ENCODE measurements around the gene ETFB.

ETFB gene

DNA sequence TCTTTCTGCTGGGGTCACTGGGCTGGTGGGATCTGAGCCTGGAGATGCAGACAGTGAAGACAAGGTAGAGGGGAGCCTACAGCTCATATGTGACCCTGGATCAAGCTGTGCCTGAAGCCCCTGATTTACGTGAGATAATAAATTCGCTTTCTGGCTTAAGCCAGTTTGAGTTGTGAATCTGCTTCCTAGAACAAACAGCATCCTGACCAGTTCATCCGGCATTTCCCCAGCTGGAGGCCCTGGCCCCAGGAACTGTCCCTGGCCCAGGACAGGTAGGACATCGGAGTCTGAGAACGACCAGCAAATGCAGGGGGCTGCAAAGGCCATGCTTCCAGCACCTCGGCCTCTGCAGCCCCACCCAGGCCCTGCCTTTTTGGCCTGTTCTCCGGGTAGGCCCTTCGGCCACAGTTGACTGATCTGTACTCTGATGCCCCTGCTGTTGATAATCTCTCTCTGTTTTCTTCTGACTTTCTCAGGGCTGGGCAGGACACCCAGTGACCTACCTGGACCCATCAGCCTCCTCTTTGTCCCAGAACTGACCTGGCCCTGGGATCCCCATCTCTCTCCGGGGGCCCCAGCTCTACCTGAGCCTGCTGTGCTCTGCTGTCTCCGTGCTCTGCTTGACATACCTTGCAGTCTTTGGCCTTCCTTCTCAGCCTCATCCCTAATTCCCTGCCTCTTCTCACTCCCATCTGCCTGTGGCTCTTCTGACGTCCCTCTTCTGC lies 14.8 kb downstream of the ETFB start:
- no peak for DNase-seq (ENCODE audit: low read depth)

DNA sequence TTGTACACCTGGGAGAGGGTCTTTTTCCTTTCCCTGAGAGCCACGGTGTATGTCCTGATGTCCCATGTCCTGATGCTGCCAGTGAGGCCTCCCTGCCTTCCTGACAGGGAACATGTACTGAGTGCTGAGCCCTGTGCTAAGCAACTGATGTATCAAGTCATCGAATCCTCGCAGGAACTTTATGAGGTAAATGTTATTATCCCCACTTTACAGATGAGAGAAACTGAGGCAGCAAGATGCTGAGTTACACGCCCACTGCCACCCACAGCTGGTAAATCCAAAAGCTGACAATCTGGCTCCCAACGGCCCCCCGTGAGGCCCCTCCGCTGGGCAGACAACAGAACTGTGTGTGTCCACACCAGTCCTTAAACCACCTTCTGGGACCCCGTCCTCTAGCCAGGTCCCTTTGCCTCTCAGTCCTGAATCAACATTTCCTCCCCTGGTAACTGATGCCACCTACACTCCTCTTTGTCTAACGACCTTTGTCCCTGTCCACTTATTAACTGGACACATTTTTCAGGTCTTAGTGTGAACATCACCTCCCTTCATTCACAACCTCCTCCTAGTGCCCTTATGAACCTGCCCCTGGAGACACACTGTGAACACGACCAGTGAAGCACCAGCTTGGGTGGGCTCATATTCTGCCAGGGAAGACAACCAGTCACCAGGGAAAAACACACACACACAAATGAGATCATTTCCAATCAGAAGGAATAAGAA lies 18.8 kb downstream of the ETFB start:
- DNase-seq (ENCODE audit: low read depth) = no peak

- DNase-seq (ENCODE audit: low read depth) = no peak
Measured at GRCh38 chr19:51346742-51347141, 19.4 kb downstream of the ETFB start.

DNA sequence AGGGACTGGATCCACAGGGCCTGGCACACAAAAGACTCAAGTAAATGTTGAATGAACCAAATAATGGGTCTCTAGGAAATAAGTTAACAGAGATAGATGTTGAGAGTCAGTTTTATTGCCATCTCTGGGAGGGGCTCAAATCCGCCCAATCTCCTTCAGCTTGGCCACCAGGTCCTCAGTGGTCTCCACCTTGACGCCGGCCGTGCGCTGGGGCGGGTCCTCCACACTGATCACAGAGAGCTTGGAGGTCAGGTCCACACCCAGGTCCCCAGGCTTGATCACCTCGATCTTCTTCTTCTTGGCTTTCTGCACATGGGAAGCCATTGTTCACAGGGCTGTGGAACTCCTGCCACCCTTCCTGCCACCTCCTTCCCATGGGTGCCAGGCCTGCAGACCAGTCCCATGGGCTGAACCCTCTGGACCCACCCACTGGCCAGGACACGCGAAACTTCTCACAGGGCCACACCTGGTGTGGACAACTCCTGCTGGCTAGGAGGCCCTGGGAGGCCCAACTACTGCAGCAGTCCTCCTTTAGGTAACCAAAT lies 21.0 kb downstream of the ETFB start:
- no peak for DNase-seq (ENCODE audit: low read depth)

DNA sequence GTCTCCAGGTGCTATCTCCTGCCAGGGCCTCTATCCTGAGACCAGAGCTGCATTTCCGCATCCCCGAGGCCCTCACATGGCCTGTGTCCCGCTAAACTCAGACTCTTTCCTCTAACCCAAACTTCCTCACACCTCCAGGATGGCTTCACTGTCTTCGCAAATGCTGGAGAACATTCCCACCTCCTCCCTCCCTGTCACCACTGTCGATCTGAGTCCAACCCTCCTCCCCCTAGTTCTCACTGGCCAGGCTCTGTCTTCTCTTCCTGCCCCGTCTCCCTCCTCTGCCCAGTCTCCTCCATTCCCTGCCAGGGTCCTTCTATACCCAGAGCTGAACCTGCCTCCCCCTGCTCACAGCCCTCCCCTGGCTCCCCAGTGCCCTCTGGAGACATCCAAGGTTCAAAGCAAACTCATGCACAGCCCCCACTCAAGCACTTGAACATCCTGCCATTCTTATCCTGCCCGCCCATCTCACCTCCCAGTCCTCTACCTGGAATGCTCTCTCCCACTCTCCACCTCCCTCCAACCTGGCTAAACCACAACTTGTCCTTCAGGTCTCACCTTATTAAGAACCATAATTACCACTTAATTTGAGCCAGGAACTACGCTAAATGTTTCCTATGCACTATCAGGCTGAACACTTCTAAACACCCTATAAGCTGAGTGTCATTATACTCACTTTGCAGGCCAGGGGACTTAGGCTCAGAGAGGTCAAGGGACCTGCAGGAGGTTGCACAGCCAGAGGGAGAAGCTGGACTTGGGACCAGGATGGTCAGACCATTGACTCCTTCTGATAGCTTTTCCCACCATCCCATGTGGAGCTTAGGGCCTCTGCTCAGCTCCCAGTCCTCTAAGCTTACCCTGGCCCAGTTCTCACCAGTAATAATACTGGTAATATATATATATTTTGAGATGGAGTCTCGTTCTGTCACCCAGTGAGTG lies 23.3 kb downstream of the ETFB start:
- DNase-seq (ENCODE audit: low read depth) = no peak

DNA sequence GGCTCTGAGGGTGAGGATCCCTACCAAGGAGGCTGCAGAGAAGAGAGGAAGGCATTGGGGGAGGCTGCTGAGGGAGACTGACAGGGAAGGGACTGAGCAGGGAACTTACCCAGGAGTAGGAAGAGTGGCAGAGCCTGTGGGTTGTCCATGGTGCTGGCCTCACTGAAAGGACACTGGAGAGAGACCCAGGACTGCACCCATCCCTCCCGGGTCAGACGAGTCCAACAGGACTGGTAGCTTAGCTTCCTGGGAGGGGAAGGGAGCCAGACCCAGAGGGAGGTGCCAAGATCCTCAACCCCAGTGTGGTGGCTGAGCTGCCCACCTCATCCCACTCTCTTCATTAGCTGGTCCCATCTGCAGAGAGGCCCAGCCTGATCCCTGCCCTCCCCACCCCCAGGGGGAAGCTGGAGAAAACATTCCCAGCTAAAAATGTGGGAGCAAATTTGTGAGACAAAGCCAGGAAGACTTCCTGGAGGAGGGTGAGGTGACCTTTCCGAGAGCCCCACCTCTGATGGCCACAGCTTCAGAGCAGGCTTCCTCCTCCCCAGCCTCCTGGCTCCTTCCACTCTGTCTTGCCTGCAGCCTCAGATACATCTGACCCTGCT lies 24.1 kb downstream of the ETFB start, which contains the start of gene VSIG10L:
VSIG10L (minus strand) TSS at position 164 of the 605 bp plus-strand sequence; CDS start at position 149, 15 bp downstream.
- no peak for DNase-seq (ENCODE audit: low read depth)

GRCh38 chr19:51341066-51341465 lies 25.1 kb downstream of the ETFB start:
- DNase-seq (ENCODE audit: low read depth) = no peak

GRCh38 chr19:51339687-51340656 lies 26.2 kb downstream of the ETFB start:
- DNase-seq (ENCODE audit: low read depth) = peak; percentile 82

- no peak for DNase-seq (ENCODE audit: low read depth)
Measured at GRCh38 chr19:51339313-51339686, 26.9 kb downstream of the ETFB start.

DNA sequence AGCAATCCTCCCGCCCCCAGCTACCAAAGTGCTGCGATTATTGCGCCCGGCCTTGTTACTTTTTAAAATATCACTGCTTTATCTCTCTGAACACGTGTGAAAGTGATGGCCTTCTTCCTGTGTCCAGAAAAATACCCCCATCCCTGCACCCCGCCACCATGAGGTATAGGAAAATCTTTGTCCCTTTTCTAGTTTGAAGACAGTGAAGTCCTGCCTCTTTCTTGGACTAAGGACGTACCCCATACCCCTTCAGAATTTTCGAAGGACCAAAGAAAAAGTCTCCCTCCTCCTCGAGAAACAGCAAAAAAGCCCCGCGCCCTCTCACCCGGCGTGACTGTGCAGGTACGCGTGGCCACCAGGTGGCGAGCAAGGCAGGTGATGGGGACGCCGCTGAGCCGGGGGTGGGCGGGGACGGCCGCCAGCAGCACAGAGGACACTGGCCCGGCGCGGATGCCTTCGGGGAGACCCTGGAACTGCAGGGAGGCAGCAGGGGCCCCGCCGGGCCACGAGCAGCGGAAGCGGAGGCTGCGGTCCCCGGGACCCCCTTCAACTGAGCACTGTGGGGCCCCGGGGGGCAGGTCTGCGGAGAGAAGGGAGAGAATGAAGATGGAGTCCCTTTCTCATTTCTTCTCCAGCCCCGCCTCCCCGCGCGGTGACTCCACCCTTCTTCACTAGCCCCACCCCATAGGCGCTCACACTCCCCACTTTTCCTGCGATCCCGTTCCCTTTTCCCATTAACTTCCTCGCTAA lies 27.4 kb downstream of the ETFB start:
- peak; percentile 79 for DNase-seq (ENCODE audit: low read depth)

DNA sequence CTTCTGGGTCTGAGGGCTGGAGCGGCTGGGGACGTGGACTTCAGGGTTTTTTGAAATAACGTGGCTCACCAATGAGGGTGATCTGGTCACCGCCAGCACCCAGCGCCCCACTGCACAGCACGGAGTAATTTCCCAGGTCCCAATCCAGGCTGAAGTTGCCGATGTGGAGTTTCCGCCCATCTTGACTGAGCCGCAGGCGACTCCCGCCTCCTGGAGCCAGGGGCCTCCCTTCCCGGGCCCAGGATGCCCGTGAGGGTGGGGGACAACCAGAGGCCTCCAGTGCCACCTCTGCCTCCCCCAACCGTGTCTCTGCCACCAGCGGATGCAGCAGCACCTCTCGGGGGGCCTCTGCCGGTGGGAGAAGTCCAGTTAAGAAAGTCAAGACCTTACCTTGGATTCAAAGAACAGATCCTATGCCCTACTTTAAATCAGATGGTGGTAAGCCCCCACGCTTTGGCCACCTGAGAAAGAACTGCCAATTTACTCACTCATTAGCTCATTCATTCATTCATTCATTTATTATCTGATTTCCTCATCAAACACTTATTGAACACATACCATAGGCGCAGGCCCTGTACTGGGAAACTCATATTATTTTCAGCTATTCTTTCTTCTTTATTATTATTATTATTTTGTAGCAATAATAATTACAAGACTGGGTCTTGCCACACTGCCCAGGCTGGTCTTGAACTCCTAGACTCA lies 28.2 kb downstream of the ETFB start:
- DNase-seq (ENCODE audit: low read depth) = no peak

GRCh38 chr19:51337141-51337860 lies 28.9 kb downstream of the ETFB start:
- no peak for DNase-seq (ENCODE audit: low read depth)

DNA sequence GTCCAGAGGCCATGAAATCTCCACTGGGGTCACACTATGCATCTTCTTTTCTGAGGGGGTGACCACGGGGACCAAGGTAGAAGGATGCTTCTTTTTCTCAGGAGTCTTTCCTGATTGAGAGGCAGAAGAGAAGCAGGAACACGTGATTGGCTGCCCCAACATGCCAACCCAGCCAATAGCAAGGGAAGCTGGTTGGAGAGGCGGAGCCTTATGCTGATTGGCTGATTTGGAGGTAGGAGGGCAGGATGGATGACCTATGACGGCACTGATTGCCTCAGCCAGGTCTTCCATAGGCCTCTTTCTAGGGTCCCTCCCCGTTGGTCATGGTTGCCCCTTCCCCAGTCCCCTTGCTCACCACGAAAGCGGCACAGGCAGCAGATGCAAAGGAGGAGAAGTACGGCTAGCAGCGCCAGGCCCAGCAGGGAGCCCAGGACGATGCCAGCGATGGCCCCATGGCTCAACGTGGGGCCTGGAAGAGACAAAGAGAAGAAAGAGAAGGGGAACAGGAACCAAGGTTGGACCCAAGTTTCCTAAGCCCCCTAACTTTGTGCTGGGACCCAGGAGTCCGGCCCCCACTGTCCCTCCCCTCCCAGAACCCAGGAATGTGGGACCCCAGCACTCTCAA lies 32.2 kb downstream of the ETFB start:
- DNase-seq (ENCODE audit: low read depth) = no peak

DNA sequence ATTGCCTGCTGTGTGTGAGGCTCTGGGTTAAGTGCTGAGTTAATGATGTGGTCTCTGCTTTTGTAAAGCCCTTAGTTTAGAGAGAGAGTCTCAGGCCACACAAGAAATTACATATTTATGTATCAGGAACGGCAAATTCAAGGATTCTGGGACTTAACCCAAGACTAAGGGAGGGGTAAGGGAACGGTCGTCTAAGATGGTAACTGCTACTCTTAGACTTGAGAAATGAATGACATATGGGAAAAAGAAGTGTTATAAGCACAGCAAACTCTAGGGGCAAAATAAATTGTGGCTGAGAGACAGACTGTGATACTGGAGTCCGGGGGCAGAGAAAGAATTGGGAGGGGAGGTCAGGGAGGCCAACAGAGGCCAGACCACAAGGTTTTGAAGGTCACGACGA lies 34.5 kb downstream of the ETFB start:
- no peak for DNase-seq (ENCODE audit: low read depth)

GRCh38 chr19:51331193-51331592 lies 35.0 kb downstream of the ETFB start:
- DNase-seq (ENCODE audit: low read depth) = no peak

- DNase-seq (ENCODE audit: low read depth) = no peak
Measured at GRCh38 chr19:51330366-51330765, 35.8 kb downstream of the ETFB start.

DNA sequence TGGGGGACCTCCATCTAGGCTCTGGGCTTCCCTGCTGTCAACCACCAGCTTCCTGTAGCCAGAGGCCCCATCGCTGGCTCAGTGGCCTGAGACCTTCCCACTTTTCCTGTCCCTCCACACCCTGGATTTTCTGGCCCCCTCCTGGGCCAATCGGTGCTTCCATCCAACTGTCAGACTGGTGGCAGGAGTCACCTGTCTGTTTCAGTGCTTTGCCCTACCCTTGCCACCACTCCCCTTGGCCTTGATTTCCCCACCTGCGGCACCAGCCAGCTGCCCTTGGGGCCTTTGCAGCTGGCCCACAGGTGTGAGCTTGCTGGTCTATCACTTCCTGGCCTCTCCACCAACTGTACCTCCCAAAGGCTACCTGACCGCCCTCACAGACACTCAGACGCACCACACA lies 36.8 kb downstream of the ETFB start:
- DNase-seq (ENCODE audit: low read depth) = no peak

All from activated gamma-delta T cell treated with anti-CD3 and anti-CD28 coated beads, Interleukin-2, amount 50 U/mL, for 16 hours (primary cell).